ENCODE results near the gene WWOX. TPM values are rescaled to one million over a fixed set of nuclear protein-coding genes. Genes with fewer than 3 reads are reported as not detected.
A peak's percentile ranks its signal among the peaks of the same experiment; 100 is the strongest.

The WWOX gene
- total and polyA plus RNA-seq, 2 of the 13 experiments (the other 11 are each of a cell fraction or from before 2014, with no cell fraction given), result 9.1 to 37.4 TPM

- WGBS (ENCODE audit: low lambda C conversion rate), result 43% methylated on average over 3 of the region's 3 CpGs
- no peak overlapping the region for H3K27ac ChIP-seq (ENCODE audit: extremely low read length, insufficient read depth, low read length)
- DNase-seq (ENCODE audit: low spot score) (no peak), FAIRE-seq (no peak), ATAC-seq (no peak; the same call in 2 of the 3 replicates)
- H4K20me1 ChIP-seq (ENCODE audit: insufficient read depth, low read length), result no peaks in the 10 kb centered on the region
- ChIA-PET POLR2A (no interaction called here), CTCF (ENCODE audit: low intra/inter-chr PET ratio, low total read pairs) (no interaction called here)
- TF ChIP-seq BHLHE40 (IDR thresholded peaks at IDR 0.05; ENCODE audit: low read length), result 0 out of 2 replicates have a peak, but pooled peaks have one; percentile 12
- no peak for TF ChIP-seq GPN1 (CRISPR knock-in tag; IDR thresholded peaks at IDR 0.05; ENCODE audit: borderline replicate concordance)
- no peak for TF ChIP-seq KMT2A (CRISPR knock-in tag; IDR thresholded peaks at IDR 0.05)
- TF ChIP-seq DDIT3 (CRISPR knock-in tag; IDR thresholded peaks at IDR 0.05), result no peak
- no peak for TF ChIP-seq FOXP1 (IDR thresholded peaks at IDR 0.05)
- peak; percentile 55; the same call in 1 of the 2 replicates for TF ChIP-seq FOXP1 (CRISPR knock-in tag; IDR thresholded peaks at IDR 0.05)
- no peak overlapping the region for H3K4me3 ChIP-seq (replicated peaks in 1 of 3; ENCODE audit: insufficient read depth in 1 of 3, low read depth in 2 of 3, low read length in 3 of 3)
- intact Hi-C loops (cut with micrococcal nuclease; ENCODE audit: unreplicated experiment) (no loop called here), in situ Hi-C loops (cut with HindIII; ENCODE audit: extremely low pct_ligation_motif_present, low pct_unique_long_range_greater_than_20kb) (no loop called here)
- H3K4me2 ChIP-seq (ENCODE audit: low read depth, low read length), result no peak overlapping the region
- H3K4me1 ChIP-seq (ENCODE audit: insufficient read depth, low read length), result no peaks in the 10 kb centered on the region; the same call in 1 of the 2 replicates
- no peak overlapping the region for H3K9ac ChIP-seq (ENCODE audit: insufficient read depth, low read depth, low read length)
- H3K9me3 ChIP-seq (ENCODE audit: low read length), result no peaks in the 10 kb centered on the region
- no peak overlapping the region for H2AFZ ChIP-seq (ENCODE audit: low read length)
- H3K27me3 ChIP-seq (ENCODE audit: control insufficient read depth in 1 of 2, insufficient read depth in 2 of 2, low read length in 2 of 2), result no peaks in the 10 kb centered on the region
- H3K36me3 ChIP-seq (replicated peaks in 1 of 2; ENCODE audit: control insufficient read depth in 1 of 2, insufficient read depth in 2 of 2, low read length in 2 of 2), result no peaks in the 10 kb centered on the region
- BruUV-seq (replicated peaks), result no TSS peak
- no peaks in the 10 kb centered on the region for H3K79me2 ChIP-seq (ENCODE audit: insufficient read depth, low read length)
These were observed 1063.5 kb downstream of the WWOX start for GRCh38 chr16:79162977-79163376.

GRCh38 chr16:79163691-79164387 lies 1064.4 kb downstream of the WWOX start:
- H3K4me2 ChIP-seq (ENCODE audit: low read depth, low read length), result peak overlapping the region; percentile 18; the same call in 1 of the 2 replicates
- no peaks in the 10 kb centered on the region for H3K79me2 ChIP-seq (ENCODE audit: insufficient read depth, low read length)
- POLR2A ChIA-PET, result no interaction called here
- no peaks in the 10 kb centered on the region for H3K36me3 ChIP-seq (replicated peaks in 1 of 2; ENCODE audit: control insufficient read depth in 1 of 2, insufficient read depth in 2 of 2, low read length in 2 of 2)
- no peaks in the 10 kb centered on the region for H3K9me3 ChIP-seq (ENCODE audit: low read length)
- H3K27ac ChIP-seq (ENCODE audit: extremely low read length, insufficient read depth, low read length), result no peak overlapping the region
- DNase-seq (ENCODE audit: low spot score), result no peak
- ATAC-seq, result no peak; the same call in 2 of the 3 replicates
- no peaks in the 10 kb centered on the region for H4K20me1 ChIP-seq (ENCODE audit: insufficient read depth, low read length)
- no peaks in the 10 kb centered on the region for H3K27me3 ChIP-seq (ENCODE audit: control insufficient read depth in 1 of 2, insufficient read depth in 2 of 2, low read length in 2 of 2)
- H3K4me3 ChIP-seq (replicated peaks in 1 of 3; ENCODE audit: insufficient read depth in 1 of 3, low read depth in 2 of 3, low read length in 3 of 3), result no peak overlapping the region
- H2AFZ ChIP-seq (ENCODE audit: low read length), result no peak overlapping the region
- FAIRE-seq, result no peak
- CTCF ChIA-PET (ENCODE audit: low intra/inter-chr PET ratio, low total read pairs), result no interaction called here
- WGBS (ENCODE audit: low lambda C conversion rate), result 32% methylated on average over 13 of the region's 13 CpGs
- no TSS peak for BruUV-seq (replicated peaks)
- no peak overlapping the region for H3K9ac ChIP-seq (ENCODE audit: insufficient read depth, low read depth, low read length)
- peaks cover 5% of the 10 kb centered on the region for H3K4me1 ChIP-seq (ENCODE audit: insufficient read depth, low read length)
- in situ Hi-C loops (cut with HindIII; ENCODE audit: extremely low pct_ligation_motif_present, low pct_unique_long_range_greater_than_20kb) (no loop called here), intact Hi-C loops (cut with micrococcal nuclease; ENCODE audit: unreplicated experiment) (no loop called here)
- TF ChIP-seq SIX1 (CRISPR knock-in tag; IDR thresholded peaks at IDR 0.05; ENCODE audit: borderline replicate concordance) (no peak), ZNF557 (CRISPR knock-in tag; IDR thresholded peaks at IDR 0.05) (no peak), CENPBD1 (CRISPR knock-in tag; IDR thresholded peaks at IDR 0.05; ENCODE audit: borderline replicate concordance, low read depth) (no peak), NFE2L1 (CRISPR knock-in tag; IDR thresholded peaks at IDR 0.05; ENCODE audit: borderline replicate concordance) (no peak), BHLHE40 (IDR thresholded peaks at IDR 0.05; ENCODE audit: low read length) (no peak), HNRNPK (IDR thresholded peaks at IDR 0.05; ENCODE audit: low read depth, low read length, poor library complexity, severe bottlenecking) (no peak), IRX3 (CRISPR knock-in tag; IDR thresholded peaks at IDR 0.05; ENCODE audit: borderline replicate concordance, low read depth) (no peak), ZNF773 (CRISPR knock-in tag; IDR thresholded peaks at IDR 0.05; ENCODE audit: borderline replicate concordance) (no peak), ZFP36L2 (CRISPR knock-in tag; IDR thresholded peaks at IDR 0.05) (no peak), ZNF569 (CRISPR knock-in tag; IDR thresholded peaks at IDR 0.05; ENCODE audit: borderline replicate concordance) (no peak), TMF1 (CRISPR knock-in tag; IDR thresholded peaks at IDR 0.05; ENCODE audit: low read depth) (no peak), ZNF350 (CRISPR knock-in tag; IDR thresholded peaks at IDR 0.05; ENCODE audit: borderline replicate concordance, low read depth) (no peak), ZNF879 (CRISPR knock-in tag; IDR thresholded peaks at IDR 0.05) (no peak), KLF11 (CRISPR knock-in tag; IDR thresholded peaks at IDR 0.05) (no peak)
